H9 (cell line): ENCODE measurements around the gene PLA2G12B. TPM values are rescaled to one million over a fixed set of nuclear protein-coding genes. Genes with fewer than 3 reads are reported as not detected.

Source experiments
- DNase-seq: peaks from one replicate; pipeline ENCODE4 v3.0.0-alpha.2; 2017
- H2AFZ ChIP-seq: one replicate; pipeline ENCODE4 v1.6.1; 2013; ENCODE audit warnings: mild to moderate bottlenecking, low read length, control low read depth, moderate library complexity
- H2AK5ac ChIP-seq: 2 replicates; pipeline ENCODE4 v1.6.1; 2013; ENCODE audit warnings: low read length, control low read depth, mixed read lengths; ENCODE audit not compliant: insufficient read length
- H2BK120ac ChIP-seq: one replicate; pipeline ENCODE4 v1.6.1; 2013; ENCODE audit warnings: low read depth, mild to moderate bottlenecking, low read length, control low read depth, inconsistent platforms; ENCODE audit not compliant: poor library complexity, severe bottlenecking
- H2BK12ac ChIP-seq: 2 replicates; pipeline ENCODE4 v1.6.1; 2013; ENCODE audit warnings: low read length, control low read depth, mixed read lengths, low read depth; ENCODE audit not compliant: insufficient read length
- H2BK15ac ChIP-seq: 2 replicates; pipeline ENCODE4 v1.6.1; 2013; ENCODE audit warnings: low read depth, low read length, control low read depth
- H2BK20ac ChIP-seq: one replicate; pipeline ENCODE4 v1.6.1; 2013; ENCODE audit warnings: low read depth, mild to moderate bottlenecking, low read length, control low read depth, inconsistent platforms; ENCODE audit not compliant: poor library complexity, severe bottlenecking
- H2BK5ac ChIP-seq: 2 replicates; pipeline ENCODE4 v1.6.1; 2013; ENCODE audit warnings: low read length, control low read depth, mixed read lengths; ENCODE audit not compliant: insufficient read length
- H3K14ac ChIP-seq: 2 replicates; pipeline ENCODE4 v1.6.1; 2013; ENCODE audit warnings: low read length, control low read depth; ENCODE audit not compliant: insufficient read depth
- H3K18ac ChIP-seq: 2 replicates; pipeline ENCODE4 v1.6.1; 2013; ENCODE audit warnings: low read depth, mild to moderate bottlenecking, mixed read lengths, low read length, control low read depth; ENCODE audit not compliant: insufficient read length
- H3K23ac ChIP-seq: 2 replicates; pipeline ENCODE4 v1.6.1; 2013; ENCODE audit warnings: low read length, control low read depth, mixed read lengths, low read depth; ENCODE audit not compliant: insufficient read length
- H3K23me2 ChIP-seq: 2 replicates; pipeline ENCODE4 v1.6.1; 2013; ENCODE audit warnings: low read depth, mild to moderate bottlenecking, mixed read lengths, low read length, control low read depth; ENCODE audit not compliant: insufficient read length, poor library complexity, severe bottlenecking
- H3K27ac ChIP-seq: 2 replicates; pipeline ENCODE4 v1.5.1; 2013; ENCODE audit warnings: low read length, control low read depth, mixed read lengths, low read depth; ENCODE audit not compliant: insufficient read length
- H3K27me3 ChIP-seq: 2 replicates; pipeline ENCODE4 v1.6.1; 2013; ENCODE audit warnings: low read length, control low read depth, inconsistent platforms; ENCODE audit not compliant: insufficient read depth
- H3K4ac ChIP-seq: 2 replicates; pipeline ENCODE4 v1.6.1; 2013; ENCODE audit warnings: low read depth, mild to moderate bottlenecking, control low read depth, inconsistent platforms, low read length, moderate library complexity
- H3K4me1 ChIP-seq: 2 replicates; pipeline ENCODE4 v1.6.1; 2013; ENCODE audit warnings: low read length, control low read depth, inconsistent platforms; ENCODE audit not compliant: insufficient read depth
- H3K4me2 ChIP-seq: 2 replicates; pipeline ENCODE4 v1.6.1; 2013; ENCODE audit warnings: low read length, control low read depth, mixed read lengths; ENCODE audit not compliant: insufficient read length, insufficient read depth
- H3K56ac ChIP-seq: 2 replicates; pipeline ENCODE4 v1.6.1; 2013; ENCODE audit warnings: low read depth, mild to moderate bottlenecking, mixed read lengths, low read length, control low read depth; ENCODE audit not compliant: insufficient read length
- H3K79me1 ChIP-seq: 2 replicates; pipeline ENCODE4 v1.6.1; 2013; ENCODE audit warnings: low read depth, mild to moderate bottlenecking, moderate library complexity, low read length, control low read depth, inconsistent platforms; ENCODE audit not compliant: insufficient read depth, poor library complexity, severe bottlenecking
- H3K79me2 ChIP-seq: 2 replicates; pipeline ENCODE4 v1.6.1; 2013; ENCODE audit warnings: low read length, control low read depth, inconsistent platforms; ENCODE audit not compliant: insufficient read depth
- H3K9ac ChIP-seq: 2 replicates; pipeline ENCODE4 v1.6.1; 2013; ENCODE audit warnings: low read length, control low read depth, mixed read lengths; ENCODE audit not compliant: insufficient read length; ENCODE audit errors: extremely low read depth
- H3K9me3 ChIP-seq: one replicate; pipeline ENCODE4 v1.6.1; 2013; ENCODE audit warnings: low read depth, low read length, inconsistent platforms; ENCODE audit not compliant: control insufficient read depth
- H3T11ph ChIP-seq: one replicate; pipeline ENCODE4 v1.6.1; 2013; ENCODE audit warnings: mild to moderate bottlenecking, low read length, control low read depth, inconsistent platforms
- H4K20me1 ChIP-seq: one replicate; pipeline ENCODE4 v1.6.1; 2013; ENCODE audit not compliant: control insufficient read depth, insufficient read length, insufficient read depth
- H4K5ac ChIP-seq: 2 replicates; pipeline ENCODE4 v1.6.1; 2013; ENCODE audit warnings: low read depth, mild to moderate bottlenecking, mixed read lengths, low read length, control low read depth; ENCODE audit not compliant: insufficient read length
- H4K8ac ChIP-seq: replicated peaks from 2 replicates; pipeline ENCODE4 v1.6.1; 2013; ENCODE audit warnings: low read length, control low read depth, mixed read lengths, low read depth; ENCODE audit not compliant: insufficient read length
- H4K91ac ChIP-seq: 2 replicates; pipeline ENCODE4 v1.6.1; 2013; ENCODE audit warnings: low read depth, mild to moderate bottlenecking, moderate library complexity, mixed read lengths, low read length, control low read depth; ENCODE audit not compliant: insufficient read length
- H3K27ac Mint-ChIP-seq, 3 experiments: 2 replicates in 2 of 3; 3 replicates in 1 of 3; pipeline ENCODE4 v1.8.0; 2020 to 2021; ENCODE audit warnings: mixed read lengths in 3 of 3, mild to moderate bottlenecking in 1 of 3, moderate library complexity in 1 of 3
- H3K27me3 Mint-ChIP-seq: 2 replicates; pipeline ENCODE4 v1.8.0; 2021; ENCODE audit warnings: low read depth, mild to moderate bottlenecking, moderate library complexity, mixed read lengths
- H3K36me3 Mint-ChIP-seq, 3 experiments: 2 replicates in 2 of 3; 3 replicates in 1 of 3; pipeline ENCODE4 v1.8.0; 2020 to 2021; ENCODE audit warnings: low read depth in 3 of 3, mixed read lengths in 3 of 3; ENCODE audit not compliant: insufficient read depth in 1 of 3
- H3K4me1 Mint-ChIP-seq, 2 experiments: 2 replicates each; pipeline ENCODE4 v1.8.0; 2020; ENCODE audit warnings: mixed read lengths in 2 of 2
- H3K4me3 Mint-ChIP-seq, 2 experiments: 2 replicates in 1 of 2; 3 replicates in 1 of 2; pipeline ENCODE4 v1.8.0; 2020 to 2021; ENCODE audit warnings: mild to moderate bottlenecking in 2 of 2, mixed read lengths in 2 of 2, moderate library complexity in 1 of 2
- H3K9me3 Mint-ChIP-seq, 2 experiments: 2 replicates in 1 of 2; 3 replicates in 1 of 2; pipeline ENCODE4 v1.8.0; 2020; ENCODE audit warnings: mild to moderate bottlenecking in 2 of 2, mixed read lengths in 2 of 2, moderate library complexity in 1 of 2
- CTCF ChIP-seq: fragments of 200-600 bp; sonication (generic); conservative IDR thresholded peaks from 3 replicates; pipeline ENCODE4 v1.8.0; 2021; ENCODE audit warnings: antibody characterized with exemption, mild to moderate bottlenecking
- WGBS: extraction: QIAGEN DNeasy Blood & Tissue Kit; methylation state at CpG from one replicate; pipeline ENCODE4 v1.1.7; 2013; ENCODE audit warnings: missing lambda C conversion rate, low lambda C conversion rate, mixed read lengths; ENCODE audit not compliant: insufficient read length; ENCODE audit errors: extremely low coverage; 5-methylcytosine and 5-hydroxymethylcytosine counted together
- total RNA-seq: library from RNA; stranded (reverse); gene quantifications from 2 replicates; pipeline ENCODE4 v1.2.1, GENCODE V29; 2021

The PLA2G12B gene
- total RNA-seq, 1 experiment from 2014 or later = not detected

GRCh38 chr10:72946963-72947362 lies 7.6 kb downstream of the PLA2G12B start:
- Histone ChIP-seq H3K79me2 (no peaks in the 10 kb centered on the region), H4K20me1 (no peaks in the 10 kb centered on the region), H2BK15ac (no peak overlapping the region), H3K79me1 (no peaks in the 10 kb centered on the region), H2BK120ac (no peak overlapping the region), H4K8ac (no peak overlapping the region), H3K27ac (no peak overlapping the region), H3K23me2 (no peaks in the 10 kb centered on the region), H3K23ac (no peak overlapping the region), H2AFZ (no peak overlapping the region), H3K18ac (no peak overlapping the region), H2BK12ac (no peak overlapping the region), H3K4me2 (no peak overlapping the region), H3K9me3 (no peaks in the 10 kb centered on the region), H3K14ac (no peak overlapping the region), H2BK20ac (no peak overlapping the region), H3K4me1 (no peaks in the 10 kb centered on the region), H4K5ac (no peak overlapping the region), H3K56ac (no peak overlapping the region), H3K4ac (no peak overlapping the region), H3K9ac (no peak overlapping the region), H4K91ac (no peak overlapping the region), H2AK5ac (no peak overlapping the region), H3T11ph (no peak overlapping the region), H3K27me3 (no peaks in the 10 kb centered on the region; the same call in 1 of the 2 replicates), H2BK5ac (no peak overlapping the region)
- no peak for DNase-seq
- H3K9me3 Mint-ChIP-seq = no peaks in the 10 kb centered on the region
- H3K27ac Mint-ChIP-seq = no peak overlapping the region
- WGBS = no CpG with 5 or more reads among the region's 1 CpG
- peaks cover 4 to 16% of the 10 kb centered on the region in 2 experiments for H3K4me1 Mint-ChIP-seq
- H3K36me3 Mint-ChIP-seq = no peaks in the 10 kb centered on the region
- no peak overlapping the region for H3K4me3 Mint-ChIP-seq
- no peaks in the 10 kb centered on the region for H3K27me3 Mint-ChIP-seq
- no peak for TF ChIP-seq CTCF
